Neutrophil (primary cell): ENCODE measurements around the gene FAM43B.

Experiments
- H3K27ac ChIP-seq: fragments of 200-600 bp; sonication (generic); 2 replicates; pipeline ENCODE4 v1.5.1; 2016; ENCODE audit warnings: mild to moderate bottlenecking, moderate library complexity
- H3K27me3 ChIP-seq: fragments of 200-600 bp; sonication (generic); 2 replicates; pipeline ENCODE4 v1.6.0; 2016; ENCODE audit warnings: mild to moderate bottlenecking
- H3K36me3 ChIP-seq: fragments of 200-600 bp; sonication (generic); 2 replicates; pipeline ENCODE4 v1.5.1; 2017
- H3K4me1 ChIP-seq, 2 experiments: fragments of 200-600 bp in 1 of 2; sonication (generic) in 1 of 2; 1 replicate in 1 of 2; 2 replicates in 1 of 2; pipeline versions ENCODE4 v1.5.1 to v1.6.1; 2013 to 2016; ENCODE audit warnings: low read depth in 1 of 2, low read length in 1 of 2, mild to moderate bottlenecking in 1 of 2, moderate library complexity in 1 of 2; ENCODE audit not compliant: control insufficient read depth in 1 of 2, insufficient read depth in 1 of 2
- H3K4me3 ChIP-seq, 2 experiments: fragments of 200-600 bp in 1 of 2; sonication (generic) in 1 of 2; 1 replicate in 1 of 2; 2 replicates in 1 of 2; pipeline ENCODE4 v1.5.1; 2013 to 2016; ENCODE audit warnings: low read depth in 1 of 2, low read length in 1 of 2, mild to moderate bottlenecking in 1 of 2, moderate library complexity in 1 of 2
- H3K9me3 ChIP-seq: fragments of 200-600 bp; sonication (generic); 2 replicates; pipeline ENCODE4 v1.5.1; 2016
- TF ChIP-seq, protein P1 (sequence below): fragments of 200-600 bp; sonication (generic); IDR thresholded peaks from 2 replicates; pipeline ENCODE4 v1.5.1; 2016; ENCODE audit warnings: antibody characterized with exemption

FAM43B gene

GRCh38 chr1:20538760-20539551 is 13.4 kb upstream of the FAM43B start:
- H3K27ac ChIP-seq: no peak overlapping the region
- no peaks in the 10 kb centered on the region for H3K36me3 ChIP-seq
- no peaks in the 10 kb centered on the region for H3K4me1 ChIP-seq
- no peaks in the 10 kb centered on the region for H3K9me3 ChIP-seq
- H3K27me3 ChIP-seq: peaks cover 99% of the 10 kb centered on the region
- H3K4me3 ChIP-seq: no peak overlapping the region
- TF ChIP-seq, protein P1, sequence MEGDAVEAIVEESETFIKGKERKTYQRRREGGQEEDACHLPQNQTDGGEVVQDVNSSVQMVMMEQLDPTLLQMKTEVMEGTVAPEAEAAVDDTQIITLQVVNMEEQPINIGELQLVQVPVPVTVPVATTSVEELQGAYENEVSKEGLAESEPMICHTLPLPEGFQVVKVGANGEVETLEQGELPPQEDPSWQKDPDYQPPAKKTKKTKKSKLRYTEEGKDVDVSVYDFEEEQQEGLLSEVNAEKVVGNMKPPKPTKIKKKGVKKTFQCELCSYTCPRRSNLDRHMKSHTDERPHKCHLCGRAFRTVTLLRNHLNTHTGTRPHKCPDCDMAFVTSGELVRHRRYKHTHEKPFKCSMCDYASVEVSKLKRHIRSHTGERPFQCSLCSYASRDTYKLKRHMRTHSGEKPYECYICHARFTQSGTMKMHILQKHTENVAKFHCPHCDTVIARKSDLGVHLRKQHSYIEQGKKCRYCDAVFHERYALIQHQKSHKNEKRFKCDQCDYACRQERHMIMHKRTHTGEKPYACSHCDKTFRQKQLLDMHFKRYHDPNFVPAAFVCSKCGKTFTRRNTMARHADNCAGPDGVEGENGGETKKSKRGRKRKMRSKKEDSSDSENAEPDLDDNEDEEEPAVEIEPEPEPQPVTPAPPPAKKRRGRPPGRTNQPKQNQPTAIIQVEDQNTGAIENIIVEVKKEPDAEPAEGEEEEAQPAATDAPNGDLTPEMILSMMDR: no peak

GRCh38 chr1:20540281-20540680 is 12.1 kb upstream of the FAM43B start:
- peaks cover 99% of the 10 kb centered on the region for H3K27me3 ChIP-seq

DNA sequence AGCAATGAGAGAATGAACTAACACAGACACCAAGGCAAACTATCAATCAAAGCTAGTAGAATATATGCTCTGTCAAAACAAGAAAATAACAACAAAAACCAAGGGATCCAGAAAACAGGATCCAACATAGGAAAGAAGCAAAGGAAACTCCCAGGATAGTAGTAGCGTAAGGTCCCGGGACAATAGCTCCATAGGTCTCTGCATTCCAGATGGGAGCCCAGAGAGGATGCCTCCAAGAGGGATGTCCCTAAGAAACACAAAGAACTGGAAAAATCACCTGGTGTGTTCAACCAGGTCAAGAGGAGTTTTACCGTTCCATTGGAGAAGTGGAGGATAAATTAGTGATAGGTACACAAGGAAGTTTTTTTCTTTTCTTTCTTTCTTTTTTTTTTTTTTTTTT is 5.7 kb upstream of the FAM43B start:
- Histone ChIP-seq H3K36me3 (no peaks in the 10 kb centered on the region), H3K9me3 (no peaks in the 10 kb centered on the region), H3K27me3 (peaks cover 97% of the 10 kb centered on the region), H3K4me1 (no peaks in the 10 kb centered on the region), H3K4me3 (no peak overlapping the region), H3K27ac (no peak overlapping the region)
- TF ChIP-seq, protein P1: no peak

More at GRCh38 chr1:20540281-20540680, 12.1 kb upstream of the FAM43B start:
- Histone ChIP-seq H3K4me3 (no peak overlapping the region), H3K9me3 (no peaks in the 10 kb centered on the region), H3K36me3 (no peaks in the 10 kb centered on the region), H3K27ac (no peak overlapping the region), H3K4me1 (no peaks in the 10 kb centered on the region)
- TF ChIP-seq, protein P1: no peak

DNA sequence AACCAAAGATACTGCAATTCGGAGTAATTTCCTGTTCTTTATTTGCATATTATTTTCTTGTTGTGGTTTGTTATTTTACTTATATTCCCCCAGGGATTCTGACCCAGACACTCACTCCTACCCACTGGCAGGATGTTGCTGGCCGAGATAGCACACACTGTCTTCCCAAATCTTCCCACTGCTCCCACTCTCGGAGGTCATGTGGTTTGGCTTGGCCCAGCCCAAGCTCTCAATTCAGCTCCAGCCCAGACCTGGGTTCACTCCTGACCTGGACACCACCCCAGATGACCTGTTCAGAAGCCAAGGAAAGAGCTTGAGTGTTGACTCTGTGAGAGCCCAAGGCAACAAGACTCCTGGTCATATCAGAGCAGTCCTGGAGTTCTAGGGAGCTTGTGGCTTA is 1.2 kb upstream of the FAM43B start:
- TF ChIP-seq, protein P1: no peak
- Histone ChIP-seq H3K27me3 (peaks cover 97% of the 10 kb centered on the region), H3K36me3 (no peaks in the 10 kb centered on the region), H3K27ac (no peak overlapping the region), H3K9me3 (no peaks in the 10 kb centered on the region), H3K4me1 (no peaks in the 10 kb centered on the region), H3K4me3 (no peak overlapping the region)

GRCh38 chr1:20552728-20553445 is 514 bp downstream of the FAM43B start:
- TF ChIP-seq, protein P1: no peak
- H3K27ac ChIP-seq: no peak overlapping the region
- peaks cover 100% of the 10 kb centered on the region for H3K27me3 ChIP-seq

More at GRCh38 chr1:20552728-20553445, 514 bp downstream of the FAM43B start:
- Histone ChIP-seq H3K9me3 (no peaks in the 10 kb centered on the region), H3K36me3 (no peaks in the 10 kb centered on the region), H3K4me3 (no peak overlapping the region), H3K4me1 (no peaks in the 10 kb centered on the region)
